NCI-H1092 treated with DMSO at 0.1 percent for 48 hours (cell line): ENCODE data around the gene ZBTB46.

ENCODE experiments used
- DNase-seq: peaks from one replicate; lab custom pipeline; 2025; lab: John Stamatoyannopoulos, UW

The ZBTB46 gene

DNA sequence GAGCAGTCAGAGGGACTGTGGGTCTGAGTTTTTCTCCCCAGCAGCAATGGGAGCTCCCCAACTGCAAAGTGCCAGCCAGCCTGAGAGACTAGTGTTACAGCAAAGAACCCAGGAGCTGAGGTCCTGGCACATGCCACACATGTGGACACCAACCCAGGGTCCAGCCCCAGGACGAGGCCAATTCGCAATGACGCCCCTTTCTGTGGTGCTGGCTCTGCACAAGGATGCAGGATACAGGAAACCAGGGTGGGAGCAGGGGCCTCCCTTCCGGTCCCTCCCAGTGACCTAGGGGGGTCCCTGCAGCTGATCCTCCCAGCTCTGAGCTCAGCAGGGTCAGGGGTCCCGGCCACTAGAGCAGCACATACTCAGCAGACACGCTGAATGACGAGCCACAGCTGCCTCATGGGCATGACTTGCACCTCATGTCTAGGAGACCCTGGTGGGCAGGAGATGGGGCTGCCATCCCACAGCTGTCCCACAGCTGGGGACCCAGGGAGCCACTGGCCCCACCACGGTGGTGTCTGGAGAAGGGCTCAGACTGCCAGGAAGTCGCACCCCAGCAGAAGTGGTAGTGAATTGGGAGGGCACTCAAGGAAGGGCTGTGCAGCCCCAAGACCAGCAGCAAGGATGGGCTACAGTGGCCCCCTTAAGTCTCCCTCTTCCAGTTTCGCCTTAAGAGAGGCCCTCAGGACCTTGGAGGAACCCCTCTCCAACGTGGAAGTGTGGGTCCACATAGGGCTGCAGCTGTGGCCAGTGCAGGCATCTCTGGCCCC lies 126.9 kb downstream of the ZBTB46 start:
- DNase-seq: no peak

DNA sequence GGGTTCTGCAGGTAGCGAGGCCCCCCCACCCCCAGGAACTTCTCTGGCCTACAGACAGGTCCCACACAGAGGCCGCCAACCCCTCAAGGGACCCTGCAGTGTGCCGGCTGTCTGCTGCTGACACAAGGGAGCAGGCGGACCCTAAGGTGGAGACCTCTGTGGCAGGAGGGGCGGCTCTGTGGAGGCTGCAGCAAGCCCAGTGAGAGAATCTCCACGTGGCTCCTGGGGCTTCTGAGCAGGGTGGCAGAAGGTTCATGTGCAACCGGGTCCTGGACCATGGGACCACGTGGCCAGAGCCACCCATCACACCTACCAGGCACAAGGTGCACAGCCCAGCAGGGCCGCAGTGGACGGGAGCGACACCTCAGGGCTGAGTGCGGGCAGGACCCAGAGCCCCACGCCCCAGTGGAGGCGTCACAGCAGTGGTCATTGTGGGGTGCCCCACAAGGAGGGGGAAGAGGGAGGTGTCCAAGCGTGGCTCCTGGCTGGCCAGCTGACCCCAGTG lies 127.5 kb downstream of the ZBTB46 start:
- DNase-seq: no peak

DNA sequence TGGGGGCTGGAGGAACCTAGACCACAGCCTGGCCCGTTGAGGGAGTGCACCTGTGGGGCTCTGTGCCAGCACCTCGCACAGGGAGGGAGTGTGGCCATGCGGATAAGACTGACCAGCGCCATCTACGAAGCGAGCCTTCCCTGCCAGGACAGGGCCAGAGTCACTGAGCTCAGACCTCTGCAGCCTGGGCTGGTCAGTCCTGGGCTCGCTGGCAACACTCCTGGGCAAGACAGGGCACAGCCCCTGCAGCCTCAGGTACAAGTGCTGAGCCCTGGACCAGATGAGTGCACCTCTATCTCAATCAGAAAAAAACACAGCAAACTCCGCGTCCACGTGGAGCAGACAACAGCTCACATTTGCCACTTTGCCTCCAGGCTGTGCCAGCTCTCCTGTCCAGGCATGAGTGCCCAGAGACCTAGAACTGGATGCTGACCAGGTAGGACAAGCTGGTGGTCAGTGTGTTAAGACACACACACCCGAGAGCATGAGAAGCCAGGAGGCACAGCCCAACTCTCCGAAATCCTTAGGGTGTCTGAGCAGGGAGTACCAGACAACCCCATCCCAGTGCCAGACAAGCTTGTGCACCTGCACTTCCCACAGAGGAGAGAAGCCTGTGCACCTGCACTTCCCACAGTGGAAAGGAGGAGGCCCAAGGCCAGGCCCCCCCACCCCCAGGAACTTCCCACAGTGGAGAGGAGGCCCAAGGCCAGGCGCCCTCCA lies 128.2 kb downstream of the ZBTB46 start:
- no peak for DNase-seq

DNA sequence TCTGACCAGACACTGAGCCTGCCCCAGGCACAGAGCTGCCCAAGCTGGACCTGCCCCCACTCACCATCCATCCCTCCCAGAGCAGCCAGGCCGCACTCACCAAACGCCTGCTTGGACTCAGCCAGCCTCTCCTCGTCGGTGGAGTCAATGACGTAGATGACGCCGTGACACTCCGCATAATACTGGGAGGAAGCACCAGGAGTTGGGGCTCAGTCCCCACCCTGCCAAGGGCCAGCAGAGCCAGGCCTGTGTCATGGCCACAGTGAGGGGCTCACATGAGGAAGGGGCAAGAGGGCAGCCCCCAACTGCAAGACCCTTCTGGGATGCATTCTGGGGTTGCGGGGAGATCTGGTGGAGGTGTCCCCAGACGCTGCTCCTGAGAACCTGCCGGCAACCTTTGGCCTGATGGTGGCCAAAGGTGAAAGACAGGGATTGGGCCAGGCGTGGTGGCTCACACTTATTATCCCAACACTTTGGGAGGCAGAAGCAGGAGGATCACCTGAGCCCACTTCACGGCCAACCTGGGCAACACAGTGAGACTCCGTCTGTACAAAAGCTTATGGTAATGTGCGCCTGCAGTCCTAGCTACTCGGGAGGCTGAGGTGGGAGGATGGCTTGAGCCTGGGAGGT lies 128.9 kb downstream of the ZBTB46 start:
- no peak for DNase-seq

DNA sequence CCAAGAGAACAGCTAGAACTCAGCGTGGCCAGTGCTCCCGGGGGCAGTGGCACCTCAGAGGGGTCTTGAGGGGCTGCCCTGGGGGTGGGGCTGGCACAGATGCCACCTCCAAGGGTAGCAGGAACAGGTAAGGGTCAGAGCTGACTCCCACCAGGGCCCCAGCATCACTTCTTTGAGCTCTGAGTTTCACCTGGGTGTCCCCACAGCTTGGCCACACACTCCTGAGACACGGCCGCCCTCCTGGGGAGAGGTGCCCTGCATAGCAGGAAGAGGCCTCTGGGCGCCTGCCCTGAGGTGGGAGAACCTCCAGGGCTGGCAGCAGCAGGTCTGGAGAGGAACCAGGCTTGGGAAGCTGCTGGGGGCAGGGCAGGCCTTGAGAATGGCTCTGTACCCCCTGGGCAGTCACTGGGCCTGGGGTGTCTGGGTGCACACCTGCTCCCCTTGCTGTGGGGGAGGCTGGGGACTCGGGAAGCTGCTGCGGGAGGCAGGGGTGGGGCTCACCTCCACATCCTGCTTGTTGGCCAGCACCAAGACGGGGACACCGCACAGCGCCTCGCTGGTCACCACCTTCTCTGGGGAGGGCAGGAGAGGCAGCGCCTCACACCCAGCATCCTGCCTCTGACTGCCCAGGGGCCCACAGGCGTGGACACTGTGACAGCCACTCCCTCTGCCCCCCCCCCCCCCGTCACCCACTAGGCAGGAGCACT lies 129.6 kb downstream of the ZBTB46 start:
- no peak for DNase-seq

DNA sequence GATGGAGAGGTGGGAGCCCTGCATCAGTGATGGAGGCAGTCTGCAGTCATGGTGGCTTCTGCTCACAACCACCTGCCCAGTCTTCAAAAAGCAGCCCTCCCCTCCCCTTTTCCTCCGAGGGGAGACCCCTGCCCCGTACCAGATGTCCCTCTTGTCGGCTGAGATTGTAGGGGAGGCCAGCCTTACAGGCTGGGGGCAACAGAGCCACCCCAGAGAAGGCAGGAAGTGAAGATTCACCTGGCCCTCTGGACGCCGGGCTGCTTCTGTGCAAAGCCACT lies 130.1 kb downstream of the ZBTB46 start:
- no peak for DNase-seq

DNA sequence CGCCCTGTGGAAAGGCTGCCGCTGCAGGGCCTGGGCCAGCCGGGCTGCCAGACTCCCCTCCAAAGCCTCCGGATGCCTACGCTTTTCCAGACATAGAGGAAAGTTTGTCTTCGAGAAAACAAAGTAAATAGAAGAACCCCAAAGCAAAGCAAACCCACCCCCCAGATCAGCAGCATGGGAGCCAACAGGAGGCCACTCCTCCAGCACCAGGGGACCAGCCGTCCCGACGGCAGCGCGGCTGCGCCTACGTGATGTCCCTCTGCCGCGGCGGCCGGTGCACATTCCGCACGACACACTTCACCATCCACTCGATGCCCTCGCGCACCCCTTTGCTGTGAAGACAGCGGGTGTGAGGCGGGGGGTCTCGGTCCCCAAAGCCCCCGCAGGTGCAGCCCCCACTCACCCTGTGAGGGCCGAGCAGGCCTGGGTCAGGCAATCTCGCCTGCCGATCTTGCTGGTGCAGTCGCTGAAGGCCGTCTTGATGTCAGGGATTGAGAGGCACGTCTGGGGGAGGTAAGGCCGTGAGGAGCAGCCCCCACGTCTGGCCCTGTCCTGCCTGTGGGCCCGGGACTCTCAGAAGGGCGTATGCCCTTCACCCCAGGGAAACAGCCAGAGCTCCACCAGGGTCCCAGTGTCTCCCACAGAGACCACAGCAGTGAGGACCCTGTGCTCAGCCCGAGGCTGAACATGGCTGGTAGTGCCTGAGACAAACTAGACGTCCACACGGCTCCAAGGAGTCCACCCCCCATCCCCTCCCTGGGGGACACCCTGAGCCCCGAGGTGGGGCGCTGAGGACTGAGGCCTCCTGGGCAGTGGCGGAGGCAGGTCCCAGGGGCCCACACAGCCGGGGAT lies 130.6 kb downstream of the ZBTB46 start:
- DNase-seq: no peak

DNA sequence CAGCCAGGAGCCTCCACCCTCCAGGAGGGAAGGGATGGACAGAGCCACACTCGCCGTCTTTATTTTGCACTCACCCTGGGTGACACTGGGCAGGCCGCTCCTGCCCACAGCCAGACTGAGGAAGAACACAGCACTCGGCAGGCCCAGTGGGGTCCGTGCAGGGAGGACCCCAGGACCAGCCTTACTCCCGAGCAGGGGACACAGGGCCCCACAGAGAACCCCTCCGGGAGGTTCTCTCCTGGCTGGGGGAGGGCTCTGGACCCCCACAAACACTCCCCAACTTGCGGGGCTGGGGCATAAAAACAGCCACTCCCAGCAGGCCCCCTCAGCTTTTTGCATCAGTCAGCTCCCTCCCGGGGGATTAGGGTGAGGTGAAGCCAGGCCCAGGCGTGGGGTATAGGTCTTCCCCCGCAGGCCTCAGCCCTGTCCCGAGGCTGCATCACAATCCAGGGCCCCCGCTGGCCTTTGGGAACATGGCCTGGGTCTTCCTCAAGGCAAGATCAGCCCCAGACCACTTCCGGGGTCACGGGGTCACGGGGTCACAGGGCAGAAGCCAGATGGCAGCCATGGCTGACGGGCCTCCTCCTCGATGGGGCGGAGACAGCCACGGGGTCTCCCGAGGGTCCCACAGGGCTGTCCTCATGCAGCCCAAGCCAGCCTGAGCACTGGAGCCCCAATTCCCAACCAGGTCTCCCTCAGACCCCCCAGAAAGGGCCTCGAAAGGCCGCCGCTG lies 131.4 kb downstream of the ZBTB46 start:
- DNase-seq: no peak

DNA sequence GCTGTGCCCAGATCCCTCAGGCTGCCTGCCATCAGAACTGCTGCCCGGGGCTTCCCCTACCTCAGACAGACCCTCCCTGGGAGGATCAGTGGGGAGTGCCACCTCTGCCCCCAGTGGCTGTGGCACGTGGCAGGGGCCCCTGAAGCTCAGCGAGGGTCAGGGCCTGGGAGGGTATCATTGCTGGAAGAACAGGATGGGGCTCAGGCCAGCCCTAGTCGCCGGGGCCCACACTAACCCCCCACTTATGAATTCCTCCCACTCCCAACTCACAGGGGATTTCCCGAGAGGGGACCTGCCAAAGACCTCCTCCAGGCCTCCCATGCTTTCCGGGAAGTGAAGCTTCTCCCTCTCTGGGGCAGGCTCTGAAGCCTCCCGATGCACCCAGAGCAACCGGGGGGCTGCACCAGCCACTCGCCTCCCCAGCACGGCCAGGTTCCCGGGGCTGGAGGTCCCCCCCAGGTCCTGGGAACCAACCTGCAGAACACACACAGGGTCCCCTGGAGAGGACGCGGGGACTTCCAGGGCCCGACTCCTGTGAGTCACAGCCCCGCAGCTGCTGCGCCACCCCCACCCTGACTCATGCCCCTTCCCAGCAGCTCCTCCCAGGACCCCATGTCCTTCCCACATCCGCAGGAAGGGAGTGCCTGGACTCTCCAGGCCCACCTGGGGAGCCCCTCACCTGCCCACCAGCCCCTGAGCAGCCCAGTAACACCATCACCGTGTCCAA lies 132.2 kb downstream of the ZBTB46 start:
- DNase-seq: no peak

DNA sequence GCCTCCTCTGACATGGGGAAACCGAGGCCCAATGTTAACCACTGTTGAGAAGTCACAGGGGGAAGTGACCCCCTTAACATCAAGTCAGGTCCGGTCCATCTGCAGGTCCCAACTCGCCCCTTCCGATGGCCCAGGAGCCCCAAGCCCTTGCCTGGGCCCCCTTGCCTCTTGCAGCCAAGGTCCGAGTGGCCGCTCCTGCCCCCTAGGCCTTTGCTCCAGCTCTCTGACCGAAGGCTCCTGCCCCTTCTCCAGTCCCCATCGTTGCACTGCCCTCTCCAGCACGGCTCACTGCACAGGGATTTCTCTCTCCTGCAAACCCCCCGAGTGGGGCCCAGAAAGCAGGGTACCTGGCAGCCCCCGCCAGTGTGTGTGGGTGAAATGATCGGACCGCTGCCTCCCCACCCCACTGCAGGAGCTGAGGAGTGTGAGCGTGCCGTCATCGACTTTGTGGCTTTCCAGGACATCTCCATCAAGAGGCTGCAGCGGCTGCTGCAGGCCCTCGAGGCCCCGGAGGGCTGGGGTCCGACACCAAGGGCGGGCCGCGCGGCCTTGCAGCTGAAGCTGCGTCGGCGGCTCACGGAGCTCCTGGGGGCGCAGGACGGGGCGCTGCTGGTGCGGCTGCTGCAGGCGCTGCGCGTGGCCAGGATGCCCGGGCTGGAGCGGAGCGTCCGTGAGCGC lies 133.1 kb downstream of the ZBTB46 start:
- DNase-seq: no peak

DNA sequence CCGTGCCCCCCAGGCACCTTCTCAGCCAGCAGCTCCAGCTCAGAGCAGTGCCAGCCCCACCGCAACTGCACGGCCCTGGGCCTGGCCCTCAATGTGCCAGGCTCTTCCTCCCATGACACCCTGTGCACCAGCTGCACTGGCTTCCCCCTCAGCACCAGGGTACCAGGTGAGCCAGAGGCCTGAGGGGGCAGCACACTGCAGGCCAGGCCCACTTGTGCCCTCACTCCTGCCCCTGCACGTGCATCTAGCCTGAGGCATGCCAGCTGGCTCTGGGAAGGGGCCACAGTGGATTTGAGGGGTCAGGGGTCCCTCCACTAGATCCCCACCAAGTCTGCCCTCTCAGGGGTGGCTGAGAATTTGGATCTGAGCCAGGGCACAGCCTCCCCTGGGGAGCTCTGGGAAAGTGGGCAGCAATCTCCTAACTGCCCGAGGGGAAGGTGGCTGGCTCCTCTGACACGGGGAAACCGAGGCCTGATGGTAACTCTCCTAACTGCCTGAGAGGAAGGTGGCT lies 133.7 kb downstream of the ZBTB46 start:
- no peak for DNase-seq

DNA sequence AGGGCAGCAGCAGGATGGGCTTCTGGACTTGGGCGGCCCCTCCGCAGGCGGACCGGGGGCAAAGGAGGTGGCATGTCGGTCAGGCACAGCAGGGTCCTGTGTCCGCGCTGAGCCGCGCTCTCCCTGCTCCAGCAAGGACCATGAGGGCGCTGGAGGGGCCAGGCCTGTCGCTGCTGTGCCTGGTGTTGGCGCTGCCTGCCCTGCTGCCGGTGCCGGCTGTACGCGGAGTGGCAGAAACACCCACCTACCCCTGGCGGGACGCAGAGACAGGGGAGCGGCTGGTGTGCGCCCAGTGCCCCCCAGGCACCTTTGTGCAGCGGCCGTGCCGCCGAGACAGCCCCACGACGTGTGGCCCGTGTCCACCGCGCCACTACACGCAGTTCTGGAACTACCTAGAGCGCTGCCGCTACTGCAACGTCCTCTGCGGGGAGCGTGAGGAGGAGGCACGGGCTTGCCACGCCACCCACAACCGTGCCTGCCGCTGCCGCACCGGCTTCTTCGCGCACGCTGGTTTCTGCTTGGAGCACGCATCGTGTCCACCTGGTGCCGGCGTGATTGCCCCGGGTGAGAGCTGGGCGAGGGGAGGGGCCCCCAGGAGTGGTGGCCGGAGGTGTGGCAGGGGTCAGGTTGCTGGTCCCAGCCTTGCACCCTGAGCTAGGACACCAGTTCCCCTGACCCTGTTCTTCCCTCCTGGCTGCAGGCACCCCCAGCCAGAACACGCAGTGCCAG lies 134.3 kb downstream of the ZBTB46 start, which contains the start of gene TNFRSF6B:
Gene TNFRSF6B (plus strand): TSS at position 25 of the 729 bp plus-strand sequence. CDS start 116 bp downstream, at position 141.
- DNase-seq: no peak

DNA sequence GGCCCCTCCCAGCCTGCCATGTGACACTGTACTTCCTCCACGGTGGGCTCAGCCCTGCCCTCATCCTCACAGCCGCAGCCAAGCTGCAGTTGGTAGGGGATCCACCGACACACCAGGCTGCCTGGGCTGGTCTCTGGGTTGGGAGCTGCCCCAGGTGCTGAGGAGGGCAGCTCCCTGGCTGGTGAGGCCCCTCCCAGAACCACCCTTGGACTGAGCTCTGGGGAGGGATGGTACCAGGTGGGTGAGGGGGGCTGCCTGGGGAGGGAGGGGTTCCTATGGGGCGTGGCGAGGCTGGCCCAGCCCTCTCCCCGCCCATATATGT lies 134.8 kb downstream of the ZBTB46 start:
- no peak for DNase-seq

DNA sequence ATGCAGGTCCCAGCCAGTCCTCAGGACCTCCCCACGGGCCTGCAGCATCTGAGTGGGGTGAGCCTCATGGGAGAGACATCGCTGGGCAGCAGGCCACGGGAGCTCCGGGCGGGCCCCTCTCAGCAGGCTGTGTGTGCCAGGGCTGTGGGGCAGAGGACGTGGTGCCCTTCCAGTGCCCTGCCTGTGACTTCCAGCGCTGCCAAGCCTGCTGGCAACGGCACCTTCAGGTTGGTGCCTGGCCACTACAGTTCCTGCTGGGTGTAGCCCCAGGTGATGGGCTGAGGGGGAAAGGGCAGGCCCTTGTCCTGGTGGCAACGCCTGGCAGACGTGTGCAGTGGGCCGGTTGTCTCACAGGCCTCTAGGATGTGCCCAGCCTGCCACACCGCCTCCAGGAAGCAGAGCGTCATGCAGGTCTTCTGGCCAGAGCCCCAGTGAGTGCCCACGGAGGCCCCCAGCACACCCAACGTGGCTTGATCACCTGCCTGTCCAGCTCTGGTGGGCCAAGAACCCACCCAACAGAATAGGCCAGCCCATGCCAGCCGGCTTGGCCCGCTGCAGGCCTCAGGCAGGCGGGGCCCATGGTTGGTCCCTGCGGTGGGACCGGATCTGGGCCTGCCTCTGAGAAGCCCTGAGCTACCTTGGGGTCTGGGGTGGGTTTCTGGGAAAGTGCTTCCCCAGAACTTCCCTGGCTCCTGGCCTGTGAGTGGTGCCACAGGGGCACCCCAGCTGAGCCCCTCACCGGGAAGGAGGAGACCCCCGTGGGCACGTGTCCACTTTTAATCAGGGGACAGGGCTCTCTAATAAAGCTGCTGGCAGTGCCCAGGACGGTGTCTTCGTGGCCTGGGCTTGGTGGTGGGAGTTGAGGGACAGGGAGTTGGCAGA lies 135.4 kb downstream of the ZBTB46 start:
- DNase-seq: no peak

DNA sequence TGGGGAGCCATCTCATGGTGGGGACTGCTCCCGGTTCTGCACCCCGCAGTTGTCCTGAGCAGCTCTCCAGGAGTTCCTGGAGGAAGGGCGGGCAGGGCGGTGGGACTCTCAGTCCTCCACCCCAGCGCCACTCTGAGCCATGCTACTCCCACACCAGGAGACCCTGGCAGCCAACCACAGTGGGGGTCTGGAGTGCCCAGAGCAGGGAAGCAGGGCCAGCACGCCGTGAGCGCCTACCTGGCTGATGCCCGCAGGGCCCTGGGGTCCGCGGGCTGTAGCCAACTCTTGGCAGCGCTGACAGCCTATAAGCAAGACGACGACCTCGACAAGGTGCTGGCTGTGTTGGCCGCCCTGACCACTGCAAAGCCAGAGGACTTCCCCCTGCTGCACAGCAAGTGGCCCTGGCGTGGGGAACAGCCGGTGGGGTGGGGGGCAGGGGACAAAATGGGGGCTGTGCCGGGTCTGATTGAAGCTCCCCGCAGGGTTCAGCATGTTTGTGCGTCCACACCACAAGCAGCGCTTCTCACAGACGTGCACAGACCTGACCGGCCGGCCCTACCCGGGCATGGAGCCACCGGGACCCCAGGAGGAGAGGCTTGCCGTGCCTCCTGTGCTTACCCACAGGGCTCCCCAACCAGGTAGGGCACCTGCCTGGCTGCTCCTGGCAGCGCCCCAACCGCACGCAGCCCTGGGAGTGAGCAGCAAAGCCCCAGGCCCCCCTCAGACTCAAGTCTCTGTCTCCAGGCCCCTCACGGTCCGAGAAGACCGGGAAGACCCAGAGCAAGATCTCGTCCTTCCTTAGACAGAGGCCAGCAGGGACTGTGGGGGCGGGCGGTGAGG lies 136.3 kb downstream of the ZBTB46 start:
- DNase-seq: no peak

DNA sequence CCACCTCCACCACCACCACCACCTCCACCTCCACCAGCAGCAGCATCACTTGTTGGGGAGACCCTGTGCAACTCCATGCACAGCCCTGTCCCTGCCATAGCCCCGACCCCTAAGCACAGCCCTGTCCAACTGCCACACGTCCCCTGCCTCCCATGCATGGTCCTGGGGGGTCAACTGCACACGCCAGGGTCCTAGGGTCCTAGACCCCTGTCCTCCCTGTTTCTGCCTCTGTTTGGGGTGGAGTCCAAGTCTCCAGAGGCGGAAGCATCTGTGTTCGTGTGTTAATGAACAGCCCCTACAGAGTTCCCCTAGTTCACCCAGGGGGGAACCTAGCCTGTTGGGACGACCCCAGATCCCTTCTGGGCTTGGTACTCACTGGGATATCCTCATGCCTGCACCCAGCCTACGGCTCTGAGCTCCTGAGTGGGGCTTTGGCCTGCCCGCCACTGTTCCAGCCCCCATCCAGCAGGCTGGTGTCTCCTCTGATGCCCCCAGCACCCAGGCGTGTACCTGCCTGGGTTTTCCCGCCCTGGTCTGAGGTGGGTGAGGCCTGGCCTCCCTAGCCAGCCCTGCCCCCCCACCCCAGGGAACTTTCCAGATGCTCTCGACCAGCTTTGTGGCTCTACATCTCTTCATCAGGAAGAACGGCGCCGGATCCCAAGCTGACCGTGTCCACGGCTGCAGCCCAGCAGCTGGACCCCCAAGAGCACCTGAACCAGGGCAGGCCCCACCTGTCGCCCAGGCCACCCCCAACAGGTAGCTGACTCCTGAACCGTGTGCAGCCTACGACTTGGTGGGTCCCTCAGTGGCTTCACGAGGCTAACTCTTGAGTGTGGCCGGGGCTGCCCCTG lies 137.1 kb downstream of the ZBTB46 start:
- no peak for DNase-seq
